Stimulated activated CD4-positive, alpha-beta T cell treated with anti-CD3 and anti-CD28 coated beads, TNF-alpha, amount 100 ng/mL, for 4 hours (primary cell): Measurements from ENCODE around the gene COQ4.

Experiments
- DNase-seq, 3 experiments: peaks; one replicate each; pipeline ENCODE4 v3.0.0-alpha.2; 2020; ENCODE audit warnings: low read depth in 3 of 3

The COQ4 gene

GRCh38 chr9:128372784-128373183, 50.1 kb downstream of the COQ4 start:
- DNase-seq: no peak

GRCh38 chr9:128374221-128374675, 51.6 kb downstream of the COQ4 start:
- DNase-seq: no peak

- no peak for DNase-seq
Observed at GRCh38 chr9:128375865-128376264, 53.2 kb downstream of the COQ4 start.

GRCh38 chr9:128382261-128382660, 59.6 kb downstream of the COQ4 start:
- no peak for DNase-seq

- DNase-seq: no peak
Observed at GRCh38 chr9:128383007-128383753, 60.5 kb downstream of the COQ4 start.
